22Rv1 (cell line): Measurements from ENCODE around the gene NPSR1.

Experiments
- H3K27ac ChIP-seq: fragments of 450-650 bp; 2 replicates; pipeline ENCODE4 v1.5.1; 2017
- CTCF ChIP-seq: fragments of 450-650 bp; IDR thresholded peaks from 2 replicates; pipeline ENCODE4 v1.5.1; 2017; ENCODE audit warnings: mild to moderate bottlenecking
- ZFX ChIP-seq: fragments of 450-650 bp; IDR thresholded peaks from 2 replicates; pipeline ENCODE4 v1.6.1; 2017; ENCODE audit warnings: antibody characterized with exemption, borderline replicate concordance

Gene NPSR1

GRCh38 chr7:34844406-34844805 is 186.4 kb downstream of the NPSR1 start:
- TF ChIP-seq CTCF (no peak), ZFX (no peak)
- no peak overlapping the region for H3K27ac ChIP-seq

GRCh38 chr7:34844936-34845665 is 187.1 kb downstream of the NPSR1 start:
- no peak overlapping the region for H3K27ac ChIP-seq
- TF ChIP-seq ZFX (no peak), CTCF (no peak)

GRCh38 chr7:34845666-34846361 is 187.8 kb downstream of the NPSR1 start:
- no peak for TF ChIP-seq CTCF
- TF ChIP-seq ZFX = no peak
- H3K27ac ChIP-seq = no peak overlapping the region

- TF ChIP-seq CTCF = no peak
- H3K27ac ChIP-seq = no peak overlapping the region
Measured at GRCh38 chr7:34846976-34847375, 189.0 kb downstream of the NPSR1 start.

- TF ChIP-seq CTCF = no peak
- TF ChIP-seq ZFX = no peak
- no peak overlapping the region for H3K27ac ChIP-seq
Measured at GRCh38 chr7:34848670-34849069, 190.7 kb downstream of the NPSR1 start.

- no peak overlapping the region for H3K27ac ChIP-seq
- TF ChIP-seq CTCF (no peak), ZFX (no peak)
Measured at GRCh38 chr7:34849163-34849960, 191.3 kb downstream of the NPSR1 start.

GRCh38 chr7:34849986-34850385 is 192.0 kb downstream of the NPSR1 start:
- TF ChIP-seq CTCF = no peak
- TF ChIP-seq ZFX = no peak
- H3K27ac ChIP-seq = no peak overlapping the region
